HPDE6-E6E7 (cell line): Measurements from ENCODE around the gene CFAP299.
"Not testable (repeated sequence)": the region's sequence is repeated elsewhere in the genome, so short reads cannot be mapped to it uniquely, and the experiment has no call there.

Source experiments
- DNase-seq: peaks from one replicate; pipeline ENCODE4 v3.0.0; 2011; ENCODE audit warnings: missing footprints; ENCODE audit errors: extremely low spot score

Gene CFAP299

GRCh38 chr4:80388284-80388607 is 52.7 kb downstream of the CFAP299 start:
- DNase-seq = no peak

GRCh38 chr4:80390178-80390577 is 54.6 kb downstream of the CFAP299 start:
- no peak for DNase-seq

GRCh38 chr4:80393246-80393969 is 57.9 kb downstream of the CFAP299 start:
- DNase-seq = peak; percentile 8

GRCh38 chr4:80393970-80394250 is 58.4 kb downstream of the CFAP299 start:
- DNase-seq = no peak

GRCh38 chr4:80407246-80407645 is 71.7 kb downstream of the CFAP299 start:
- no peak for DNase-seq

GRCh38 chr4:80409809-80410208 is 74.3 kb downstream of the CFAP299 start:
- no peak for DNase-seq

- DNase-seq = no peak
Observed at GRCh38 chr4:80412322-80412721, 76.8 kb downstream of the CFAP299 start.

GRCh38 chr4:80413086-80413485 is 77.6 kb downstream of the CFAP299 start:
- no peak for DNase-seq

- no peak for DNase-seq
Observed at GRCh38 chr4:80417019-80417418, 81.5 kb downstream of the CFAP299 start.

GRCh38 chr4:80419946-80420345 is 84.4 kb downstream of the CFAP299 start:
- DNase-seq = no peak

- no peak for DNase-seq
Observed at GRCh38 chr4:80420638-80421037, 85.1 kb downstream of the CFAP299 start.

GRCh38 chr4:80422727-80423404 is 87.3 kb downstream of the CFAP299 start:
- no peak for DNase-seq

- no peak for DNase-seq
Observed at GRCh38 chr4:80423553-80424224, 88.2 kb downstream of the CFAP299 start.

GRCh38 chr4:80424225-80424581 is 88.7 kb downstream of the CFAP299 start:
- no peak for DNase-seq

- DNase-seq = no peak
Observed at GRCh38 chr4:80425124-80426100, 89.9 kb downstream of the CFAP299 start.

GRCh38 chr4:80431203-80431965 is 95.9 kb downstream of the CFAP299 start:
- no peak for DNase-seq

- DNase-seq = no peak
Observed at GRCh38 chr4:80434238-80434637, 98.7 kb downstream of the CFAP299 start.

- no peak for DNase-seq
Observed at GRCh38 chr4:80438016-80438415, 102.5 kb downstream of the CFAP299 start.

- DNase-seq = not testable (repeated sequence)
Observed at GRCh38 chr4:80439294-80440061, 103.9 kb downstream of the CFAP299 start.

GRCh38 chr4:80446248-80446647 is 110.7 kb downstream of the CFAP299 start:
- no peak for DNase-seq

- no peak for DNase-seq
Observed at GRCh38 chr4:80446664-80447063, 111.1 kb downstream of the CFAP299 start.
